WTC11 (cell line): ENCODE measurements around the gene CR2. TPM values are rescaled to one million over a fixed set of nuclear protein-coding genes. Genes with fewer than 3 reads are reported as not detected.

ENCODE experiments used
- ATAC-seq: fragments of 200-7000 bp; cut with Tn5 transposase; 2 replicates; pipeline ENCODE4 v1.10.0; 2021; ENCODE audit warnings: mild to moderate bottlenecking, moderate library complexity
- CTCF ChIA-PET: fragments of 300-600 bp; sonication (Branson Sonifier 250); formaldehyde crosslinking; loops from one replicate; lab custom pipeline; 2021; ENCODE audit warnings: antibody characterized with exemption; lab: Charles Lee
- POLR2A ChIA-PET: fragments of 350-600 bp; sonication (Branson Sonifier 250); formaldehyde crosslinking; loops from one replicate; lab custom pipeline; 2021; ENCODE audit warnings: antibody characterized with exemption; lab: Charles Lee
- DNase-seq: peaks from one replicate; pipeline ENCODE4 v3.0.0; 2021; ENCODE audit warnings: low spot score
- H3K27ac Mint-ChIP-seq: 2 replicates; pipeline ENCODE4 v1.8.0; 2021; ENCODE audit warnings: mixed read lengths
- H3K27me3 Mint-ChIP-seq: 2 replicates; pipeline ENCODE4 v1.8.0; 2021; ENCODE audit warnings: low read depth, mild to moderate bottlenecking, moderate library complexity, mixed read lengths
- H3K36me3 Mint-ChIP-seq: 2 replicates; pipeline ENCODE4 v1.8.0; 2021; ENCODE audit warnings: mixed read lengths
- H3K4me1 Mint-ChIP-seq: 2 replicates; pipeline ENCODE4 v1.8.0; 2022; ENCODE audit warnings: mixed read lengths
- H3K4me3 Mint-ChIP-seq: 2 replicates; pipeline ENCODE4 v1.8.0; 2021; ENCODE audit warnings: mild to moderate bottlenecking, moderate library complexity, mixed read lengths
- H3K9me3 Mint-ChIP-seq: 2 replicates; pipeline ENCODE4 v1.8.0; 2021; ENCODE audit warnings: mixed read lengths
- CREM ChIP-seq: sonication (generic); formaldehyde crosslinking; IDR thresholded peaks from 2 replicates; pipeline ENCODE4 v1.8.1; 2022; ENCODE audit warnings: mild to moderate bottlenecking, missing genetic modification reagents, moderate library complexity
- ELF4 ChIP-seq: sonication (generic); formaldehyde crosslinking; IDR thresholded peaks from 2 replicates; pipeline ENCODE4 v1.8.1; 2022; ENCODE audit warnings: low read depth, mild to moderate bottlenecking, moderate library complexity, missing genetic modification reagents
- ESRRA ChIP-seq: sonication (generic); formaldehyde crosslinking; IDR thresholded peaks from 2 replicates; pipeline ENCODE4 v1.8.1; 2022; ENCODE audit warnings: mild to moderate bottlenecking, missing genetic modification reagents, borderline replicate concordance
- ETV6 ChIP-seq: sonication (generic); formaldehyde crosslinking; IDR thresholded peaks from 2 replicates; pipeline ENCODE4 v1.8.1; 2022; ENCODE audit warnings: mild to moderate bottlenecking, missing genetic modification reagents
- FOXJ3 ChIP-seq: sonication (generic); formaldehyde crosslinking; IDR thresholded peaks from 2 replicates; pipeline ENCODE4 v1.9.0; 2021; ENCODE audit warnings: missing genetic modification reagents, mild to moderate bottlenecking, borderline replicate concordance
- FOXK1 ChIP-seq: sonication (generic); formaldehyde crosslinking; IDR thresholded peaks from 2 replicates; pipeline ENCODE4 v1.8.0; 2022; ENCODE audit warnings: mild to moderate bottlenecking, moderate library complexity, missing genetic modification reagents
- HMGA2 ChIP-seq: fragments of 250-450 bp; sonication (Bioruptor Pico); IDR thresholded peaks from 2 replicates; pipeline ENCODE4 v1.4.0; 2021; ENCODE audit warnings: mild to moderate bottlenecking, moderate library complexity
- IRF1 ChIP-seq: sonication (generic); formaldehyde crosslinking; IDR thresholded peaks from 2 replicates; pipeline ENCODE4 v1.8.0; 2023; ENCODE audit warnings: missing genetic modification reagents
- IRF2 ChIP-seq: sonication (generic); formaldehyde crosslinking; IDR thresholded peaks from 2 replicates; pipeline ENCODE4 v1.8.0; 2022; ENCODE audit warnings: low read depth, missing genetic modification reagents, borderline replicate concordance
- JUN ChIP-seq: sonication (generic); formaldehyde crosslinking; IDR thresholded peaks from 2 replicates; pipeline ENCODE4 v1.8.0; 2023; ENCODE audit warnings: mild to moderate bottlenecking, missing genetic modification reagents
- MLX ChIP-seq: sonication (generic); formaldehyde crosslinking; IDR thresholded peaks from 2 replicates; pipeline ENCODE4 v1.8.1; 2023; ENCODE audit warnings: mild to moderate bottlenecking, missing genetic modification reagents, moderate library complexity
- MYBL2 ChIP-seq: sonication (generic); formaldehyde crosslinking; IDR thresholded peaks from 2 replicates; pipeline ENCODE4 v1.8.1; 2023; ENCODE audit warnings: mild to moderate bottlenecking, moderate library complexity, missing genetic modification reagents
- NFATC4 ChIP-seq: fragments of 250-450 bp; sonication (Bioruptor Pico); IDR thresholded peaks from 2 replicates; pipeline ENCODE4 v1.9.0; 2021; ENCODE audit warnings: mild to moderate bottlenecking
- NR1H2 ChIP-seq: sonication (generic); formaldehyde crosslinking; IDR thresholded peaks from 2 replicates; pipeline ENCODE4 v1.9.0; 2021; ENCODE audit warnings: mild to moderate bottlenecking, moderate library complexity, missing genetic modification reagents
- NR3C1 ChIP-seq: sonication (generic); formaldehyde crosslinking; conservative IDR thresholded peaks from 2 replicates; pipeline ENCODE4 v1.8.1; 2023; ENCODE audit warnings: low read depth, mild to moderate bottlenecking, missing genetic modification reagents
- RORB ChIP-seq: fragments of 250-450 bp; sonication (Bioruptor Pico); IDR thresholded peaks from 2 replicates; pipeline ENCODE4 v1.9.0; 2021; ENCODE audit warnings: mild to moderate bottlenecking
- SMAD3 ChIP-seq: sonication (generic); formaldehyde crosslinking; IDR thresholded peaks from 2 replicates; pipeline ENCODE4 v1.8.0; 2022; ENCODE audit warnings: missing genetic modification reagents, mild to moderate bottlenecking, borderline replicate concordance
- SMAD4 ChIP-seq: sonication (generic); formaldehyde crosslinking; IDR thresholded peaks from 2 replicates; pipeline ENCODE4 v1.8.0; 2022; ENCODE audit warnings: mild to moderate bottlenecking, missing genetic modification reagents
- TP53 ChIP-seq: sonication (generic); formaldehyde crosslinking; IDR thresholded peaks from 2 replicates; pipeline ENCODE4 v1.8.1; 2023; ENCODE audit warnings: mild to moderate bottlenecking, missing genetic modification reagents
- ZBTB21 ChIP-seq: sonication (generic); formaldehyde crosslinking; IDR thresholded peaks from 2 replicates; pipeline ENCODE4 v1.8.1; 2023; ENCODE audit warnings: mild to moderate bottlenecking, missing genetic modification reagents, borderline replicate concordance
- ZNF317 ChIP-seq: sonication (generic); formaldehyde crosslinking; IDR thresholded peaks from 2 replicates; pipeline ENCODE4 v1.8.1; 2023; ENCODE audit warnings: low read depth, mild to moderate bottlenecking, moderate library complexity, missing genetic modification reagents, borderline replicate concordance
- total RNA-seq: library from RNA; stranded (reverse); gene quantifications from 3 replicates; pipeline ENCODE4 v1.2.3, GENCODE V29; 2021
- TF ChIP-seq, protein P1 (sequence below): sonication (generic); formaldehyde crosslinking; IDR thresholded peaks from 2 replicates; pipeline ENCODE4 v1.8.1; 2023; ENCODE audit warnings: mild to moderate bottlenecking, moderate library complexity, missing genetic modification reagents
- TF ChIP-seq, protein P2 (sequence below): fragments of 200-600 bp; IDR thresholded peaks from 2 replicates; pipeline ENCODE4 v1.8.0; 2022; ENCODE audit warnings: antibody characterized with exemption
- TF ChIP-seq, protein P3 (sequence below): sonication (generic); formaldehyde crosslinking; IDR thresholded peaks from 2 replicates; pipeline ENCODE4 v1.8.0; 2022; ENCODE audit warnings: mild to moderate bottlenecking, missing genetic modification reagents
- TF ChIP-seq, protein P4 (sequence below): sonication (generic); formaldehyde crosslinking; IDR thresholded peaks from 2 replicates; pipeline ENCODE4 v1.8.1; 2022; ENCODE audit warnings: mild to moderate bottlenecking, missing genetic modification reagents, moderate library complexity, borderline replicate concordance
- TF ChIP-seq, protein P5 (sequence below): fragments of 250-450 bp; sonication (Bioruptor Pico); IDR thresholded peaks from 2 replicates; pipeline ENCODE4 v1.9.0; 2021; ENCODE audit warnings: mild to moderate bottlenecking
- TF ChIP-seq, protein P6 (sequence below): sonication (generic); formaldehyde crosslinking; IDR thresholded peaks from 2 replicates; pipeline ENCODE4 v1.8.0; 2022; ENCODE audit warnings: mild to moderate bottlenecking, missing genetic modification reagents
- TF ChIP-seq, protein P7 (sequence below): sonication (generic); formaldehyde crosslinking; IDR thresholded peaks from 2 replicates; pipeline ENCODE4 v1.8.1; 2022; ENCODE audit warnings: low read depth, mild to moderate bottlenecking, moderate library complexity, missing genetic modification reagents, borderline replicate concordance

Gene CR2
- total RNA-seq, 1 experiment from 2014 or later, result 3.8 TPM

DNA sequence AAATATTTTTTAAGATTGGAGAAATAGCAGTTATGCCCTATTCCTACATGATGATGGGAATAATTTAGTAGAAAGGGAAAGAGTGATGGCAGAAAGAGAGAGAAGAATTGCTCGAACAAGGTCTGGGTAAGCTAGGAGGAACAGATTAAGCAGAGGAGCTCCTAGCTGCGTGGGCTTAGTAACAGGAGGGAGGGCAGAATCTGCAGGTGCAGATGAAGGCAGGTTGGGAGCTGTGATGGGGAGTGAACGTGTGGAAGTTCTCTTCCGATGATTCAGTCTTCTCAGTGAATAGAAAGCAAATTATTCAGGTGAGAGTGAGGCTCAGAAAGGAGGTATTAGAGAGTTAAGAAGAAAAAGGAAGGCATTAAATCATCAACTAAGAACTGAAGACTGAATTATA, 33.5 kb downstream of the CR2 start:
- Mint-ChIP-seq H3K4me3 (no peak overlapping the region), H3K9me3 (no peaks in the 10 kb centered on the region), H3K27me3 (no peaks in the 10 kb centered on the region; the same call in none of the 2 replicates), H3K27ac (no peak overlapping the region), H3K36me3 (no peaks in the 10 kb centered on the region), H3K4me1 (no peaks in the 10 kb centered on the region)
- DNase-seq (no peak), ATAC-seq (no peak)
- ChIA-PET POLR2A (no interaction called here), CTCF (interaction anchor here (0.6 to 1.4 kb wide), 4 partner anchors 33 to 93 kb away, joined by 3 to 5 read pairs (median 3); partner anchors contain the start of gene CR2)
- TF ChIP-seq, protein P1, sequence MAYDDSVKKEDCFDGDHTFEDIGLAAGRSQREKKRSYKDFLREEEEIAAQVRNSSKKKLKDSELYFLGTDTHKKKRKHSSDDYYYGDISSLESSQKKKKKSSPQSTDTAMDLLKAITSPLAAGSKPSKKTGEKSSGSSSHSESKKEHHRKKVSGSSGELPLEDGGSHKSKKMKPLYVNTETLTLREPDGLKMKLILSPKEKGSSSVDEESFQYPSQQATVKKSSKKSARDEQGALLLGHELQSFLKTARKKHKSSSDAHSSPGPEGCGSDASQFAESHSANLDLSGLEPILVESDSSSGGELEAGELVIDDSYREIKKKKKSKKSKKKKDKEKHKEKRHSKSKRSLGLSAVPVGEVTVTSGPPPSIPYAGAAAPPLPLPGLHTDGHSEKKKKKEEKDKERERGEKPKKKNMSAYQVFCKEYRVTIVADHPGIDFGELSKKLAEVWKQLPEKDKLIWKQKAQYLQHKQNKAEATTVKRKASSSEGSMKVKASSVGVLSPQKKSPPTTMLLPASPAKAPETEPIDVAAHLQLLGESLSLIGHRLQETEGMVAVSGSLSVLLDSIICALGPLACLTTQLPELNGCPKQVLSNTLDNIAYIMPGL (CRISPR knock-in tag), result no peak
- TF ChIP-seq ESRRA (CRISPR knock-in tag), result no peak
- TF ChIP-seq NR3C1, result no peak
- TF ChIP-seq ZBTB21 (CRISPR knock-in tag), result no peak
- TF ChIP-seq ZNF317 (CRISPR knock-in tag), result no peak
- no peak for TF ChIP-seq NR1H2 (CRISPR knock-in tag)
- TF ChIP-seq, protein P2, sequence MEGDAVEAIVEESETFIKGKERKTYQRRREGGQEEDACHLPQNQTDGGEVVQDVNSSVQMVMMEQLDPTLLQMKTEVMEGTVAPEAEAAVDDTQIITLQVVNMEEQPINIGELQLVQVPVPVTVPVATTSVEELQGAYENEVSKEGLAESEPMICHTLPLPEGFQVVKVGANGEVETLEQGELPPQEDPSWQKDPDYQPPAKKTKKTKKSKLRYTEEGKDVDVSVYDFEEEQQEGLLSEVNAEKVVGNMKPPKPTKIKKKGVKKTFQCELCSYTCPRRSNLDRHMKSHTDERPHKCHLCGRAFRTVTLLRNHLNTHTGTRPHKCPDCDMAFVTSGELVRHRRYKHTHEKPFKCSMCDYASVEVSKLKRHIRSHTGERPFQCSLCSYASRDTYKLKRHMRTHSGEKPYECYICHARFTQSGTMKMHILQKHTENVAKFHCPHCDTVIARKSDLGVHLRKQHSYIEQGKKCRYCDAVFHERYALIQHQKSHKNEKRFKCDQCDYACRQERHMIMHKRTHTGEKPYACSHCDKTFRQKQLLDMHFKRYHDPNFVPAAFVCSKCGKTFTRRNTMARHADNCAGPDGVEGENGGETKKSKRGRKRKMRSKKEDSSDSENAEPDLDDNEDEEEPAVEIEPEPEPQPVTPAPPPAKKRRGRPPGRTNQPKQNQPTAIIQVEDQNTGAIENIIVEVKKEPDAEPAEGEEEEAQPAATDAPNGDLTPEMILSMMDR, result no peak
- TF ChIP-seq NFATC4 (CRISPR knock-in tag), result no peak
- TF ChIP-seq FOXJ3 (CRISPR knock-in tag), result no peak
- no peak for TF ChIP-seq RORB (CRISPR knock-in tag)
- TF ChIP-seq SMAD4 (CRISPR knock-in tag), result no peak
- TF ChIP-seq, protein P3, sequence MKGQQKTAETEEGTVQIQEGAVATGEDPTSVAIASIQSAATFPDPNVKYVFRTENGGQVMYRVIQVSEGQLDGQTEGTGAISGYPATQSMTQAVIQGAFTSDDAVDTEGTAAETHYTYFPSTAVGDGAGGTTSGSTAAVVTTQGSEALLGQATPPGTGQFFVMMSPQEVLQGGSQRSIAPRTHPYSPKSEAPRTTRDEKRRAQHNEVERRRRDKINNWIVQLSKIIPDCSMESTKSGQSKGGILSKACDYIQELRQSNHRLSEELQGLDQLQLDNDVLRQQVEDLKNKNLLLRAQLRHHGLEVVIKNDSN (CRISPR knock-in tag), result no peak
- TF ChIP-seq FOXK1 (CRISPR knock-in tag), result no peak
- no peak for TF ChIP-seq CREM (CRISPR knock-in tag)
- no peak for TF ChIP-seq JUN (CRISPR knock-in tag)
- no peak for TF ChIP-seq ETV6 (CRISPR knock-in tag)
- no peak for TF ChIP-seq HMGA2 (CRISPR knock-in tag)
- no peak for TF ChIP-seq IRF2

GRCh38 chr1:207493212-207493611, 39.1 kb downstream of the CR2 start:
- H3K27ac Mint-ChIP-seq, result no peak overlapping the region
- CTCF ChIA-PET, result no interaction called here
- H3K27me3 Mint-ChIP-seq, result peaks cover 29% of the 10 kb centered on the region
- DNase-seq (no peak), ATAC-seq (no peak)
- H3K4me3 Mint-ChIP-seq, result no peak overlapping the region
- peaks cover 11% of the 10 kb centered on the region for H3K4me1 Mint-ChIP-seq
- no peaks in the 10 kb centered on the region for H3K36me3 Mint-ChIP-seq
- POLR2A ChIA-PET, result no interaction called here
- H3K9me3 Mint-ChIP-seq, result no peaks in the 10 kb centered on the region
- TF ChIP-seq FOXJ3 (CRISPR knock-in tag), result no peak
- TF ChIP-seq SMAD3 (CRISPR knock-in tag), result no peak
- TF ChIP-seq MLX (CRISPR knock-in tag), result no peak
- no peak for TF ChIP-seq FOXK1 (CRISPR knock-in tag)
- TF ChIP-seq, protein P4, sequence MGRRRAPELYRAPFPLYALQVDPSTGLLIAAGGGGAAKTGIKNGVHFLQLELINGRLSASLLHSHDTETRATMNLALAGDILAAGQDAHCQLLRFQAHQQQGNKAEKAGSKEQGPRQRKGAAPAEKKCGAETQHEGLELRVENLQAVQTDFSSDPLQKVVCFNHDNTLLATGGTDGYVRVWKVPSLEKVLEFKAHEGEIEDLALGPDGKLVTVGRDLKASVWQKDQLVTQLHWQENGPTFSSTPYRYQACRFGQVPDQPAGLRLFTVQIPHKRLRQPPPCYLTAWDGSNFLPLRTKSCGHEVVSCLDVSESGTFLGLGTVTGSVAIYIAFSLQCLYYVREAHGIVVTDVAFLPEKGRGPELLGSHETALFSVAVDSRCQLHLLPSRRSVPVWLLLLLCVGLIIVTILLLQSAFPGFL (CRISPR knock-in tag), result no peak
- TF ChIP-seq, protein P5, sequence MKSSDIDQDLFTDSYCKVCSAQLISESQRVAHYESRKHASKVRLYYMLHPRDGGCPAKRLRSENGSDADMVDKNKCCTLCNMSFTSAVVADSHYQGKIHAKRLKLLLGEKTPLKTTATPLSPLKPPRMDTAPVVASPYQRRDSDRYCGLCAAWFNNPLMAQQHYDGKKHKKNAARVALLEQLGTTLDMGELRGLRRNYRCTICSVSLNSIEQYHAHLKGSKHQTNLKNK, result no peak
- no peak for TF ChIP-seq TP53 (CRISPR knock-in tag)
- no peak for TF ChIP-seq MYBL2 (CRISPR knock-in tag)
- no peak for TF ChIP-seq IRF1 (CRISPR knock-in tag)
- TF ChIP-seq, protein P6, sequence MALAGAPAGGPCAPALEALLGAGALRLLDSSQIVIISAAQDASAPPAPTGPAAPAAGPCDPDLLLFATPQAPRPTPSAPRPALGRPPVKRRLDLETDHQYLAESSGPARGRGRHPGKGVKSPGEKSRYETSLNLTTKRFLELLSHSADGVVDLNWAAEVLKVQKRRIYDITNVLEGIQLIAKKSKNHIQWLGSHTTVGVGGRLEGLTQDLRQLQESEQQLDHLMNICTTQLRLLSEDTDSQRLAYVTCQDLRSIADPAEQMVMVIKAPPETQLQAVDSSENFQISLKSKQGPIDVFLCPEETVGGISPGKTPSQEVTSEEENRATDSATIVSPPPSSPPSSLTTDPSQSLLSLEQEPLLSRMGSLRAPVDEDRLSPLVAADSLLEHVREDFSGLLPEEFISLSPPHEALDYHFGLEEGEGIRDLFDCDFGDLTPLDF (CRISPR knock-in tag), result no peak
- TF ChIP-seq ELF4 (CRISPR knock-in tag), result no peak
- TF ChIP-seq, protein P7, sequence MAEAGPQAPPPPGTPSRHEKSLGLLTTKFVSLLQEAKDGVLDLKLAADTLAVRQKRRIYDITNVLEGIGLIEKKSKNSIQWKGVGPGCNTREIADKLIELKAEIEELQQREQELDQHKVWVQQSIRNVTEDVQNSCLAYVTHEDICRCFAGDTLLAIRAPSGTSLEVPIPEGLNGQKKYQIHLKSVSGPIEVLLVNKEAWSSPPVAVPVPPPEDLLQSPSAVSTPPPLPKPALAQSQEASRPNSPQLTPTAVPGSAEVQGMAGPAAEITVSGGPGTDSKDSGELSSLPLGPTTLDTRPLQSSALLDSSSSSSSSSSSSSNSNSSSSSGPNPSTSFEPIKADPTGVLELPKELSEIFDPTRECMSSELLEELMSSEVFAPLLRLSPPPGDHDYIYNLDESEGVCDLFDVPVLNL (CRISPR knock-in tag), result no peak
